Medulla oblongata (tissue), 1 donor: ENCODE results near the gene PTCRA.

ENCODE experiments used
- DNase-seq: peaks from one replicate; pipeline ENCODE4 v3.0.0-alpha.2; 2015; ENCODE audit errors: extremely low spot score

PTCRA gene

DNA sequence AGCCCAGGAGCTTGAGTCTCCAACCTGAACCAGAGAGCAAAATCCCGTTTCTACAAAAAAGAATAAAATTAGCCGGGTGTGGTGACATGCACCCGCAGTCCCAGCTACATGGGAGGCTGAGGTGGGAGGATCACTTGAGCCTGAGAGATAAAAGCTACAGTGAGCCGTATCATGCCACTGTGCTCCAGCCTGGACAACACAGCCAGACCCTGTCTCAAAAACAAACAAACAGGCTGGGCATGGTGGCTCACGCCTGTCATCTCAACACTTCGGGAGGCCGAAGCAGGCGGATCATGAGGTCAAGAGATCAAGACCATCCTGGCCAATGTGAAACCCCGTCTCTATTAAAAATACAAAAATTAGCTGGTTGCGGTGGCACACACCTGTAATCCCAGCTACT lies 11.4 kb upstream of the PTCRA start:
- no peak for DNase-seq

DNA sequence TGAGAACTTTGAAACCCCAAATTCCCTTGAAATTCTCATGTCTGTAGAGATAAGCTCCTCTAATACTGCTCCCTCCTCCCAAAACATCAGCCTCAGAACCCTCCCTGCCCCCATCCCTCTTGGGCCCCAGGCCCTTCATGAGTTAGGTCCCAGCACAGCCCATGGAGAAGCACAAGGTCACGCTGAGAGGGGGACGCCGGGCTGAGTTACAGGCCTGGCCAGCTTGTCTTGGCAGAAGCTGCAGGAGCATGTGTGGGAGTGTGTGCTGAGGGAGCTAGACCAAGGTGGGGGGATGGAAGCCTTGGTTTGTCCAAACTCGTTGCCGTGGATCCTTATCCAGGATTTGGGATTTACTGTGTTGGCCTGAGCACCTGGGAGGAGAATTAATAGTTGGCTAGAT lies 8.5 kb upstream of the PTCRA start:
- DNase-seq = no peak

DNA sequence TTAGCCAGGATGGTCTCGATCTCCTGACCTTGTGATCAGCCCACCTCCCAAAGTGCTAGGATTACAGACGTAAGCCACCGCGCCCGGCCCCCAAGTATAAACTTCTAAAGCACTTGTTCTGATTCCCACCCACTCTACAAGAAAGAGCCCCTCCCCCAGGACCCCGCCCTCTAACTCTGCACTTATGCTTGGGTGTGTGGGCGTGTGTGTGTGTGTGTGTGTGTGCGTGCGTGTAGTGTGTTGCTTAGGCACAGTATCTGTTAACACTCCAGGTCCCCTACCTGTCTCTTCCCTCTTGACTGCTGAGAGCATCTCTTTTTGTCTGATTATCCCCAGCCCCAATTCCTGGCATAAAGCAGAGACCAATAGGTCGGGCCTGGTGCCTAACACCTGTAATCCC lies 6.0 kb upstream of the PTCRA start:
- no peak for DNase-seq

DNA sequence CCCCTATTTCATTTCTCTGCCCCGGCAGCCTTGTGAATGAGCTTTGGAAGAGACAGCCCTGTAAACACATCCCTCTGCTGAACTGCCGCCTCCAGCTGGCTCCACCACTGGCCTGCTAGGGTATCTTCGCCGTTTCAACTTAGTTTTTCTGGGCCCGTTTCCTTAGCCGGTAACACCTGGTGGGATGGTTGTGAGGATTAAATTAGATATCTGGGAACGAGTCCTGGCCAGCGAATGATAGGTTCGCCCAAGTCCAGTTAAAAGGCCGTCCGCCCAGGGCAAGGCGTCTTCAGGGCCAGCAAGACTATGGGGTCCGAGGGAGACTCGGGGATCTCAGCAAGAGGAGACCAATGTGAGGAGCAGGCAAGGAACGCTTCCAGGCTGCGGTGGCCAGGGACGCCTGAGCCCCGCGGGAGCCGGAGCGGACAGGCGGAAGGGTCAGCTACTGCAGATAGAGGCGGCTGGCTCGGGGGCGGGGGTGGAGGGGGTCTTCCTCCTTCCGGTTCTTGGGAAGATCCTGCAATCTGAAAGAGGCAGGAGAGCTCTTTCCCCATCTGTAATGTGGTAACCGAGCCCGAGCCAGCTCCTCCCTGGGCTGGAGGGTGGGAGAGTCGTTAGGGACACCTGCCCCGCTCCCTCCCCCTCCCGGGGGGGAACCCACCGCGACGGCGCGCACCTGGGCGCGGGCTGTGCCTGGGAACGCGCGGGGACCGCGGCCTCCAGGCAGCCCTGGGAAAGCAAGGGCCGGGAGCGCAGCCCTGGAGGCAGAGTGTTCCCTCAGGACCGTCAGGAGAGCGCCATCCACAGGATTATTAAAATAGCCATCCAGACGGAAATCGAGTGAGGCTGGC lies 4.5 kb upstream of the PTCRA start:
- no peak for DNase-seq

DNA sequence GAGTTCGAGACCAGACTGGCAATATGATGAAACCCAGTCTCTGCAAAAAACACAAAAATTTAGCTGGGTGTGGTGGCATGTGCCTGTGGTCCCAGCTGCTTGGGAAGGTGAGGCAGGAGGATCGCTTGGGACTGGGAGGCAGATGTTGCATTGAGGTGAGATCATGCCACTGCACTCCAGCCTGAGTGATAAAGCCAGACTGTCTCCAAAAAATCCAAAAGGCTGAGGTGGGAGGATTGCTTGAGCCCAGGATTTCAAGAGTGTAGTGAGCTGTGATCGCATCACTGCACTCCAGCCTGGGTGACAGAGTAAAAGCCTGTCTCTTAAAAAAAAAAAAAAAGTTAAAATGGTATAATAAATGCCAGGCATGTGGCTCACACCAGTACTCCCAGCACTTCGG lies 1.3 kb upstream of the PTCRA start:
- no peak for DNase-seq

DNA sequence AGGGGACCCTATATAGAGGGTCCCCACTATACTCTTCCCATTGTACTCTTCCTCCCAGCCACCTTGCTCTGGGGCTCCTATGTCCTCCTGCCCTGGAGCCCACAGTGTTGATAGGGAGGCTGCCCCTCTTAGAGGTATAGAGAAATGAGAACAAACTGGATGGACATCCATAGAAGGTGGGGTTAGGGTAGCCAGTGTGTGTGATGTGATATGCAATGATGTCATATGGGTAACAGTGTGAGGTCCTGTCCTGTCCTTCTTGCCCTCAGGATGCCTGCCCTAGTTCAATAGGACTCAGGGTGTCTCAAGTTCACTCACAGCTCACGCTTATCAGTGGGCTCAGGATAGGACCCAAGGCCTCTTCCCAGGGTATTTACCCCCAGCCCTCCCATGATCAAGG lies 435 bp downstream of the PTCRA start:
- no peak for DNase-seq

DNA sequence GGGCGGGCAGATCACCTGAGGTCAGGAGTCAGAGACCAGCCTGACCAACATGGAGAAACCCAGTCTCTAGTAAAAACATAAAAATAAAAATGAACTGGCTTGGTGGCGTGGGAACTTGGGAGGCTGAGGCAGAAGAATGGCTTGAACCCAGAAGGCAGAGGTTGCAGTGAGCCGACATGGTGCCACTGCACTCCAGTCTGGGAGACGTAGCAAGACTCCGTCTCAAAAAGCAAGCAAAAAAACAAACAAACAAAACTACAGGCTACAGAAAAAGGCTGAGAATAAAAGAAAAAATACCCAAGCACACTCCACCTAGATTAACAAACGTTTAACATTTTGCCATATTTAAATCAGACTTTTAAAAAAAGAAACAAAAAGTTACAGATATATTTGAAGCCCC lies 5.9 kb downstream of the PTCRA start:
- no peak for DNase-seq

DNA sequence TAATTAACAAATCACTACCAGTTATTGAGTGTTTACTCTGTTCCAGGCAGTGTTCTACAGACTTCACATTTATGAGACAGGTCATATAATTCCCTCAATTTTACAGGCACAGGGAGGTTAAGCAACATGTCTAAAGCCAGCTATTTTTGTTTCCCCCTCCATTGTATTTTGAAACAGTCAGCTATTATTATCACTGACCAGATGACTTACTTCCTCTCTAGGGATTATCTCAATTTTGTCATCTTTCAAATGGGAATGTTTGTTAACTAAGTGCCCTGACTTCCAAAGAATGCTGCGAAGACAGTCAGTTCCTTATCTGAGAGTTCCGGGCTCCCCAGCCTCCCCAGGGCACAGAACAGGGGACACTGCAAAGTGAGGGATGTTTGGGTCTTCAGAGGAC lies 7.8 kb downstream of the PTCRA start:
- peak; percentile 23 for DNase-seq

DNA sequence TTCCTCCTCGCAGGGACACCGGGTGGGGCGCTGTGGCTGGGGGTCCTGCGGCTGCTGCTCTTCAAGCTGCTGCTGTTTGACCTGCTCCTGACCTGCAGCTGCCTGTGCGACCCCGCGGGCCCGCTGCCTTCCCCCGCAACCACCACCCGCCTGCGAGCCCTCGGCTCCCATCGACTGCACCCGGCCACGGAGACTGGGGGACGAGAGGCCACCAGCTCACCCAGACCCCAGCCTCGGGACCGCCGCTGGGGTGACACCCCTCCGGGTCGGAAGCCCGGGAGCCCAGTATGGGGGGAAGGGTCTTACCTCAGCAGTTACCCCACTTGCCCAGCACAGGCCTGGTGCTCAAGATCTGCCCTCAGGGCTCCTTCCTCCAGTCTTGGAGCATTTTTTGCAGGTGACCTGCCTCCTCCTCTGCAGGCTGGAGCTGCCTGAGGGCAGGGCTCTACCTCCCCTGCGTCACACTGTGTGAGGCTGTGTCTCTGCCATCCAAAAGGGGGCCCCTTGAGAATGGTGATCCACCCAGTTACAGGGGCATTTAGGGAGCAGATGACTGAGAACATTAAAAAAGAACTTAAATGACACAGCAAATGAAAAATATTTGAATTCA lies 9.5 kb downstream of the PTCRA start:
- no peak for DNase-seq

DNA sequence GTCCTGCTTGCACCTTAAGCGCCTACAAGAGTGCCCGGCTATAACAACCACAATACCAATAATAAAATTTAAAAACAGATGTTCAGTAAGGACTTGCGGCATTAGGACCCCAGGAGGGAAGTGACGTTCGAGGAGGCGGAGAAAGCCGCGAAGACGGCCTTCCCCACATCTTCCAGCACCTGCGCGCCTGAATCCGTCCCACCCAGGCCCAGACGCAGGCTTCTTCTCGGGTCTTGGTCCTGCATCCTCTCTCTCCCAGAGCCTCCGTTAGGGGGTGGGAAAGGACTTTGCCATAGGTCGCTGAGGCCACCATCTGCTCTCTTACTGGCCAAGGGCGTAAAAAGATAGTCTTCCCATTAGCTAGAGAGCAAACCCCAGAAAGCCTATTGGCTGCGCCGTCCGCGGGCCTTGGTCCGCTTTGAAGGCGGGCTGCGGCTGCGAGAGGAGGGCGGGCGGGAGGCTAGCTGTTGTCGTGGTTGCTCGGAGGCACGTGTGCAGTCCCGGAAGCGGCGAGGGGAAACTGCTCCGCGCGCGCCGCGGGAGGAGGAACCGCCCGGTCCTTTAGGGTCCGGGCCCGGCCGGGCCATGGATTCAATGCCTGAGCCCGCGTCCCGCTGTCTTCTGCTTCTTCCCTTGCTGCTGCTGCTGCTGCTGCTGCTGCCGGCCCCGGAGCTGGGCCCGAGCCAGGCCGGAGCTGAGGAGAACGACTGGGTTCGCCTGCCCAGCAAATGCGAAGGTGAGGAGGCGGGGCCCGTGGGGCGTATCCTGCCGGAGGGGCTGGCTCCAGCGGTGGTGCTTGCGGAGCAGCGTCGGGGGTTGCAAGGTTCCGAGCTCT lies 13.3 kb downstream of the PTCRA start, which contains the start of gene CNPY3:
TSS of gene CNPY3 (plus strand) at position 495 of the 835 bp plus-strand sequence. CDS start at position 586, 91 bp downstream.
- DNase-seq = peak; percentile 97

DNA sequence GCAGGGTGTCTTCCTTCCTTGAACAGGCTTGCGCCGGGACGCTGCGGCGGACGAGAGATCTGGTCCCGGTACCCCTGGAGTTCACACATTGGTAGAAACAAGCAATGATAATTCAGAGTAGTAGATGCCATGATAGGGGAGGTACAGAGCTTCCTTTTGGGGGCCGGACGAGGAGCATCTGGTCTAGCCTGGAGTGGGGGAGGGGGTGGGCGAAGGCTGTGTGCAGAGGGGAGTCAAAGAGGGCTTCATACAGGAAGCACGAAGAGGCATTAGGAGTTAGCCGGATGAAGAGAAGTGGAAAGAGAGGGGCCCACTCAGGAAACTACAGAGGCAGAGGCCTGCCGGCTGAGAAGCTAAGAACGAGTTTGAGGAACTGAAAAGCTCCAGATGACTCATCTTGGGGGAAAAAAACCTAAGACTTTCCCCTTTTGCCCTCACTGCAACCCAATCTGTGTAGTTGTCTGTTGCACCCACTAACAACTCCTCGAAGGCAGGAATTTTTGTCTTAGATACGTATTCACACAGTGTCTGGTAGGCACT lies 14.0 kb downstream of the PTCRA start:
- DNase-seq = peak; percentile 86

DNA sequence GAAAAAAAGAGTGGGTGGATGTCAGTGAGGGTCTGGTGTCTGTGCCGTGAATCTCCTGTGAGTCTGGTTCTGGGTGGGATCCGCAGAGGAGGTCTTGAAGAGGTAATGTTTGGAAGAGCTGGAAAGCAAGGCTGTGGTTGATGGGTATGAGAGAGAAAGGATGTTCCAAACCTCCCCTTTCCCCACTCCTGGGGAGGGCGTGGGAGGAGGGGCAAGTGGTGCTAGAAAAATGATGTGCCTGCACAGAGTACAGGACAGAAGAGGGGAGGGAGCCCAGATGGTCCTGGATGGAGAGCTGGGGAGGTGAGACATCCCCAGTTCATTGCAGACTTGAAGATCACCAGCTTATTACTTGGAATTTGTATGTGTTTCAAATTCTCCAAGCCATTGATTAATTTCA lies 16.6 kb downstream of the PTCRA start:
- DNase-seq = no peak

DNA sequence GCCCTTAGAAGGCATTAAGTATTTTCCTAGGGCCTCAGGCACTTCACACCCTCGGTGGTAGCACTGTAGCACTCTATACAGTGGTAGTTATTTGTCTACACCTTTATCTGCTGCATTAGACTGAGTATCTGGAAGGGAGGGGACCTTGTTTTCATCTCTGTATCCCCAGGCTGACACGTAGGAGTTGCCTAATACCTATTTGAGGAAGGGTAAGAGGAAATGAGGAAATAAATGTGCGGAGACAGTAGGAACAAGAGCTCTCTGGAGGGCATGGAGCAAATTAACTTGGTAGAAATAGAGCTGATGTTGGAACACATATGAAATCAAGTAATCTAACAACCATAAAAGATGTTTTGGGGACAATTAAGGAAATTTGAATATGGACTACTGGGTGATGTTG lies 17.4 kb downstream of the PTCRA start:
- DNase-seq = peak; percentile 63

DNA sequence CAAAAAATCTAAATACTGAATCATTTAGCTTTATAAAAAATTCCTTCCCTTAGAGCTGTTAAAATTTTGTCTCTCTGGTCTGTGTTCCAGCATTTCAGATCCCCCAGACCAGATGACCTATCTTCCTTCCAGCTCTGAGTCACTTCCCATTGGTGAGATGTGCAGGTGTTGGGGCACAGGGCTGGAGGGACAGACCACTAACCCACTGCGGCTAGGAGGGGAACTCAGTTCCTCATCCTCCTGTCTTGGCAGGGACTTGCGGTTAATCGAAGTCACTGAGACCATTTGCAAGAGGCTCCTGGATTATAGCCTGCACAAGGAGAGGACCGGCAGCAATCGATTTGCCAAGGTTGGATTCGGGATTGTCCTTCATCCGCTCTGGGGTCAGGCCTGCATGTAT lies 19.5 kb downstream of the PTCRA start:
- DNase-seq = no peak

DNA sequence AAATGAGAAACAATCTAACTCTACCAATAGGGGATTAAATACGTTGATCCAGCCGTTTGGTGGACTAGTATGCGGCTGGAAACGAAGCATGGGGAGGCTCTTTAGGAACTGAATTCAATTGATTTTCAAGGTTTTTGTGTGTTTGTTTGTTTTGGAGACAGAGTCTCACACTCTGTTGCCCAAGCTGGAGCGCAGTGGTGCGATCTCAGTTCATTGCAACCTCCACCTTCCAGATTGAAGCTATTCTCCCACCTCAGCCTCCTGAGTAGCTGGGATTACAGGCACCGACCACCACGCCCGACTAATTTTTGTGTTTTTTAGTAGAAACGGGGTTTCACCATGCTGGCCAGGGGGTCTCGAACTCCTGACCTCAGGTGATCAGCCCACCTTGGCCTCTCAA lies 20.5 kb downstream of the PTCRA start:
- DNase-seq = no peak

DNA sequence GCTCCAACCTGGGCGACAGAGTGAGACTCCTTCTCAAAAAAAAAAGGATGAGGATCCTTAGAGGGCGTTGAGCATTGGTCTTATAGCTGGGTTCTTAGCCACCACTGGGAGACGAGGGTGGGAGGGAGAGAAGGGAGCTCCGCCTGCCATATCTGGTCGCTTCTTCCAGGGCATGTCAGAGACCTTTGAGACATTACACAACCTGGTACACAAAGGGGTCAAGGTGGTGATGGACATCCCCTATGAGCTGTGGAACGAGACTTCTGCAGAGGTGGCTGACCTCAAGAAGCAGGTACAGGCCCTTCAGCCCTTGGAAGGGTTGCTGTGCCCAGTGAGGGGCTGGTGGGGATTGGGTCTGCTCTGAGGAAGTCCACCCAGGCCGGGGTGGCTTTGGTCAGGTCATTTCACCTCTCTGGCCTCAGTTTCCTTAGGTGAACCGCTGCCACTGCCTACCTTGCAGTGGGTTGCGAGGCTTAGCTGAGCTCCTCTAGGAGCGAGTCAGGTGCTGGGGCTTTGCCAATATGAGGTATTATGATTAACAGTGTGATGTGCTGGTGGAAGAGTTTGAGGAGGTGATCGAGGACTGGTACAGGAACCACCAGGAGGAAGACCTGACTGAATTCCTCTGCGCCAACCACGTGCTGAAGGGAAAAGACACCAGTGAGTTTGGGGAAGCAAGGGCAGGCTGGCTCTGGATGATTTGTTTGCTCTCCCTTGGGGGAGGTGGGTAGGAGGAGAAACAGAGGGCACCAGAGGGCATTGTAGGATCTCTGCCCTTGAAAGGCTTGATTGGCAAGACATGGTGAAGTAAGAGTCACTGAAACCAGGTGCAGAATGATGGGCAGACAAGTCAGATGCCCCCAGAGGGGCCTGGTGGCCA lies 21.9 kb downstream of the PTCRA start:
- no peak for DNase-seq

DNA sequence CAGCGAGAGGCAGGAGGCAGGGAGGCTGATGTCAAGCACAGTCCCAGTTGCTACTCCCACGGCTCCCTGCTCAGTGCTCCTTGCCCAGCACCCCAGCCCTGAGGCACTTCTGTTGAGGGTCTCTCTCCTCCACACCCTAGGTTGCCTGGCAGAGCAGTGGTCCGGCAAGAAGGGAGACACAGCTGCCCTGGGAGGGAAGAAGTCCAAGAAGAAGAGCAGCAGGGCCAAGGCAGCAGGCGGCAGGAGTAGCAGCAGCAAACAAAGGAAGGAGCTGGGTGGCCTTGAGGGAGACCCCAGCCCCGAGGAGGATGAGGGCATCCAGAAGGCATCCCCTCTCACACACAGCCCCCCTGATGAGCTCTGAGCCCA lies 22.6 kb downstream of the PTCRA start:
- DNase-seq = no peak

DNA sequence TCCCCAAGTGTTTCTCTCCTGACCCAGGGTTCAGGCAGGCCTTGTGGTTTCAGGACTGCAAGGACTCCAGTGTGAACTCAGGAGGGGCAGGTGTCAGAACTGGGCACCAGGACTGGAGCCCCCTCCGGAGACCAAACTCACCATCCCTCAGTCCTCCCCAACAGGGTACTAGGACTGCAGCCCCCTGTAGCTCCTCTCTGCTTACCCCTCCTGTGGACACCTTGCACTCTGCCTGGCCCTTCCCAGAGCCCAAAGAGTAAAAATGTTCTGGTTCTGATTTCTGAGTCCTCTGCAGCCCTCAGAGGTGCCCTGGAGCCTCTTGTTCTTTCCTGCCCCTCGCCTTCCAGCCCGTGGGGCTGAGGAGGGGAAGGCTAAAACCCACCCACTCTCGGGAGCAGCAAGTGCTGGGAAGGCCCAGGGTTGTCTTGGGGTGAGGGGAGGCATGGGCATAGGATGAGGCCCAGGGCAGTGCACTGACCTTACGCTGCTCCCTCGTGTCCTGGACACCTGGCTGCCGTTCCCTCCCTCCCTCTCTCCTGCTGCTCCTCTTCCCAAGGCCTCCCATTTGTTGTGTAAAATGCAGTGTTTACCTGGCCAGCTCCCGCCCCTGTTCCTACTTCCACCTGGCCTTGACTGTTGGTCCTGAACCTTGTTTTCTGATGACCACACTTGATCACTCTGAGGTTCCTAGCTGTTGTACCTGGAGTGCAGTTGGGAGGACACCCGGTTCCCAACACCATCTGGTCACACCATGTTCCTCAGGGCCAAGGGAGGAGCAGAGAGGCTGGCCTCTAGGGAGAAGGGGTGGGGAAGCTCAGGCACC lies 23.3 kb downstream of the PTCRA start:
- DNase-seq = no peak

DNA sequence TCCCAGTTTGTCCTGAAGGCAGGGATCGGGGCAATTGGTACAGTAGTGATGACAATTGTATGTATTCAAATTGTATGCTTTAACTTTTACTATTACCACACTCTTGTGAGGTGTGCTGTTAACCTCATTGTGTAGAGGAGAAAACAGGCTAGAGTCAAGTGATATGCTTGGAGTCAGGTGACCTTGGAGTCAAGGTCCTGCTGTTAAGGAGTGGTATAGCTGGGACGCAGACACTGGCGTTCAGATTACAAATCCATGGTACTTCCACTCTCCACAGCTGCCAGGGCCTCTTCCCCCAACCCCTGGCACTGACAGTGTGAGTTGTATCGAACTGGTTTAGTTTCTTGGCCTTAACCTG lies 23.9 kb downstream of the PTCRA start:
- DNase-seq = no peak

DNA sequence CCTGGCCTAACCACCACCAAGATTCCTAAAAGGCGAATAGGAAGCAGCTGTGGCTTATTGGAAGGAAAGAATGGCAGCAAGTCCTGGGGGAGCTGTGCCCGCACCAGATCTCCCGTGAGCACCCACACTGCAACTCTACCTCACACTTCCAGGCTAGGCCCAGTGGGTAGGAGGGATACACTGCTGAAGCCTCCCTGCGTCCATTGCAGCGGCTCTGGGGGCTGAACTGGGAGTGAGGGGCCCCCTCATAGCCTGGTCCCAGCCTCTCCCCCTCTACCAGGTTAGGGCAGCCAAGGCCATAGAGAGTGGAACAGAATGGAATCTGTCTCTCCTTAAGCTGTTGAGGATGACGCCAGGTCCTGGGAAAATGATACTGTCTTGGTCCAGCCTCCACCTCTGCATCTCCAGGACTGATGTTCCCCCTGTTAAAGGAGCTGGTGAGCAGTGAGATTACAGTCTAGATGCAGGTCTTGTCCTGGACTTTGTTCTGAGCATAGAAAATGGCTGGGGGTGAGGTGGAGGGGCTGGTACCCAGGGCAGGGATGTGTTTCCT lies 24.7 kb downstream of the PTCRA start:
- DNase-seq = no peak
